IMR-90 (cell line): ENCODE results near the gene PSMG3. TPM values are rescaled to one million over a fixed set of nuclear protein-coding genes. Genes with fewer than 3 reads are reported as not detected.

Source experiments
- ATAC-seq: fragments of 200-7000 bp; cut with Tn5 transposase; 2 replicates; pipeline ENCODE4 v1.9.1; 2020; ENCODE audit warnings: low read depth, mild to moderate bottlenecking, moderate library complexity
- BruUV-seq: library from RNA; stranded (reverse); fragments of 400-500 nt; replicated peaks from 2 replicates; lab custom pipeline; 2021; lab: Mats Ljungman, UMichigan
- CTCF ChIA-PET: fragments of 300-600 bp; formaldehyde crosslinking; extraction: SDS; loops from one replicate; lab custom pipeline; 2021; ENCODE audit warnings: antibody characterized with exemption; lab: Yijun Ruan, JAX
- POLR2A ChIA-PET: fragments of 300-600 bp; sonication (Branson Sonifier 250); formaldehyde crosslinking; loops from one replicate; lab custom pipeline; 2022; ENCODE audit warnings: antibody characterized with exemption; ENCODE audit not compliant: unreplicated experiment; lab: Charles Lee
- DNase-seq: peaks from one replicate; pipeline ENCODE4 v3.0.0; 2013
- H2AFZ ChIP-seq: replicated peaks from 2 replicates; pipeline ENCODE3; 2013; ENCODE audit warnings: low read length, mild to moderate bottlenecking; ENCODE audit not compliant: poor library complexity
- H2AK5ac ChIP-seq: 2 replicates; pipeline ENCODE4 v1.6.1; 2013; ENCODE audit warnings: low read depth, low read length, inconsistent platforms
- H2AK9ac ChIP-seq: replicated peaks from 2 replicates; pipeline ENCODE3; 2013; ENCODE audit warnings: mild to moderate bottlenecking, low read depth, low read length, moderate library complexity; ENCODE audit not compliant: poor library complexity
- H2BK120ac ChIP-seq: 2 replicates; pipeline ENCODE4 v1.6.1; 2013; ENCODE audit warnings: low read depth, low read length, inconsistent platforms
- H2BK15ac ChIP-seq: 3 replicates; pipeline ENCODE4 v1.6.1; 2013; ENCODE audit warnings: low read depth, low read length, inconsistent platforms
- H2BK20ac ChIP-seq: 2 replicates; pipeline ENCODE4 v1.6.1; 2013; ENCODE audit warnings: low read depth, mild to moderate bottlenecking, inconsistent platforms, low read length, moderate library complexity
- H2BK5ac ChIP-seq: 2 replicates; pipeline ENCODE4 v1.6.1; 2013; ENCODE audit warnings: mild to moderate bottlenecking, low read depth, low read length, inconsistent platforms; ENCODE audit not compliant: poor library complexity, severe bottlenecking
- H3K14ac ChIP-seq: replicated peaks from 2 replicates; pipeline ENCODE4 v1.6.1; 2013; ENCODE audit warnings: low read depth, low read length, inconsistent platforms
- H3K18ac ChIP-seq: 2 replicates; pipeline ENCODE4 v1.6.1; 2013; ENCODE audit warnings: low read depth, low read length, control low read depth
- H3K23ac ChIP-seq: 2 replicates; pipeline ENCODE4 v1.6.1; 2013; ENCODE audit warnings: low read depth, low read length, inconsistent platforms
- H3K27ac ChIP-seq: 2 replicates; pipeline ENCODE4 v1.5.1; 2013; ENCODE audit warnings: mild to moderate bottlenecking, control low read depth, low read length; ENCODE audit not compliant: insufficient read depth
- H3K27me3 ChIP-seq: 2 replicates; pipeline ENCODE4 v1.6.1; 2013; ENCODE audit warnings: low read length; ENCODE audit not compliant: control insufficient read depth, insufficient read depth
- H3K36me3 ChIP-seq: 2 replicates; pipeline ENCODE4 v1.6.1; 2013; ENCODE audit warnings: low read length, mixed read lengths; ENCODE audit not compliant: control insufficient read depth, insufficient read depth
- H3K4ac ChIP-seq: 2 replicates; pipeline ENCODE4 v1.6.1; 2013; ENCODE audit warnings: low read depth, low read length, inconsistent platforms
- H3K4me1 ChIP-seq: 2 replicates; pipeline ENCODE4 v1.6.1; 2013; ENCODE audit warnings: low read length, mixed read lengths; ENCODE audit not compliant: control insufficient read depth, insufficient read depth
- H3K4me2 ChIP-seq: 2 replicates; pipeline ENCODE4 v1.6.1; 2013; ENCODE audit warnings: low read depth, mild to moderate bottlenecking, control low read depth, low read length, moderate library complexity
- H3K4me3 ChIP-seq: 2 replicates; pipeline ENCODE4 v1.5.1; 2013; ENCODE audit warnings: low read depth, mild to moderate bottlenecking, control low read depth, low read length, moderate library complexity; ENCODE audit not compliant: insufficient read depth
- H3K56ac ChIP-seq: 2 replicates; pipeline ENCODE4 v1.6.1; 2013; ENCODE audit warnings: low read length, inconsistent platforms; ENCODE audit not compliant: insufficient read depth; ENCODE audit errors: extremely low read depth
- H3K79me1 ChIP-seq, 2 experiments: 2 replicates each; pipeline ENCODE4 v1.6.1; 2013; ENCODE audit warnings: low read length in 2 of 2, inconsistent platforms in 1 of 2, low read depth in 1 of 2
- H3K9ac ChIP-seq: 2 replicates; pipeline ENCODE4 v1.6.1; 2013; ENCODE audit warnings: low read depth, low read length, control low read depth
- H3K9me1 ChIP-seq: 2 replicates; pipeline ENCODE4 v1.6.1; 2013; ENCODE audit warnings: low read length, inconsistent platforms; ENCODE audit not compliant: insufficient read depth
- H3K9me3 ChIP-seq: 2 replicates; pipeline ENCODE4 v1.6.1; 2013; ENCODE audit warnings: low read length; ENCODE audit not compliant: control insufficient read depth, insufficient read depth
- H4K20me1 ChIP-seq: 2 replicates; pipeline ENCODE4 v1.6.1; 2013; ENCODE audit warnings: low read length, inconsistent platforms; ENCODE audit not compliant: insufficient read depth
- H4K5ac ChIP-seq: 2 replicates; pipeline ENCODE4 v1.6.1; 2013; ENCODE audit warnings: mild to moderate bottlenecking, low read depth, low read length, control low read depth
- H4K8ac ChIP-seq, 2 experiments: 2 replicates each; pipeline ENCODE4 v1.6.1; 2013; ENCODE audit warnings: low read depth in 2 of 2, low read length in 2 of 2, control low read depth in 1 of 2, inconsistent platforms in 1 of 2
- H4K91ac ChIP-seq: 2 replicates; pipeline ENCODE4 v1.6.1; 2013; ENCODE audit warnings: low read depth, low read length, inconsistent platforms; ENCODE audit not compliant: insufficient read depth
- CHD1 ChIP-seq: IDR thresholded peaks from 2 replicates; pipeline ENCODE4 v1.6.1; 2012; ENCODE audit warnings: low read depth, low read length, improper control_type of control experiment
- FOS ChIP-seq: fragments of 150-350 bp; IDR thresholded peaks from 2 replicates; pipeline ENCODE4 v1.6.1; 2016; ENCODE audit warnings: low read depth, low read length
- MAFK ChIP-seq: IDR thresholded peaks from 2 replicates; pipeline ENCODE4 v1.6.1; 2012; ENCODE audit warnings: low read depth, low read length, improper control_type of control experiment
- RCOR1 ChIP-seq: IDR thresholded peaks from 2 replicates; pipeline ENCODE4 v1.6.1; 2012; ENCODE audit warnings: mild to moderate bottlenecking, low read length, improper control_type of control experiment; ENCODE audit not compliant: insufficient replicate concordance
- whole genome bisulfite sequencing, 2 experiments: methylation state at CpG; one replicate each; pipeline versions ENCODE4 v1.1.5 to v1.1.7; 2013; ENCODE audit warnings: missing lambda C conversion rate in 2 of 2; ENCODE audit not compliant: insufficient read length in 1 of 2; ENCODE audit errors: extremely low coverage in 2 of 2; 5-methylcytosine and 5-hydroxymethylcytosine counted together
- dilution Hi-C: fragments of 300-500 bp; cut with HindIII; formaldehyde crosslinking; loops from one replicate; pipeline ENCODE4 v1.14.3; 2018; ENCODE audit warnings: low sequenced_read_pairs; ENCODE audit not compliant: unreplicated experiment
- in situ Hi-C: fragments of 300-500 bp; cut with MboI; formaldehyde crosslinking; loops from 3 replicates; pipeline ENCODE4 v1.14.3; 2019; ENCODE audit warnings: low sequenced_read_pairs, inconsistent platforms, mixed read lengths
- intact Hi-C: fragments of 100-400 bp; cut with micrococcal nuclease; formaldehyde crosslinking; loops from 2 replicates; pipeline ENCODE4 v1.10.0; 2022
- polyA plus RNA-seq, 3 experiments: library from polyadenylated mRNA; depleted of rRNA; stranded (reverse); fragments of >200 nt; gene quantifications; 2 replicates each; pipeline ENCODE4 v1.2.3, GENCODE V29; 2012; ENCODE audit warnings: low replicate concordance in 1 of 3
- total RNA-seq: library from RNA; depleted of rRNA; stranded (reverse); fragments of >200 nt; gene quantifications from 2 replicates; pipeline ENCODE4 v1.2.3, GENCODE V29; 2012

Gene PSMG3
- total and polyA plus RNA-seq, 2 of the 4 experiments (the other 2 are of a cell fraction): 37.3 to 54.1 TPM

GRCh38 chr7:1536743-1537534 lies 32.9 kb downstream of the PSMG3 start (continued):
- TF ChIP-seq CHD1 (no peak; the same call in none of the 2 replicates), RCOR1 (no peak), FOS (peak; percentile 100)

- peak overlapping the region; percentile 83 for H3K18ac ChIP-seq
- peak overlapping the region; percentile 98 for H2BK5ac ChIP-seq
- no TSS peak for BruUV-seq
- no peak for ATAC-seq
- H2BK15ac ChIP-seq: peak overlapping the region; percentile 94; the same call in 2 of the 3 replicates
- peak overlapping the region; percentile 55 for H2BK20ac ChIP-seq
- TF ChIP-seq CHD1 (peak; percentile 74; the same call in 1 of the 2 replicates), MAFK (no peak)
- POLR2A ChIA-PET: no interaction called here
- peak overlapping the region; percentile 51 for H4K5ac ChIP-seq
- no peaks in the 10 kb centered on the region for H3K27me3 ChIP-seq
- intact Hi-C loops (loop anchor here (2.0 to 5.0 kb wide), 2 partner anchors 34 kb away; partner anchors contain the start of genes INTS1 and PSMG3), dilution Hi-C loops (no loop called here), in situ Hi-C loops (no loop called here)
- H2AK9ac ChIP-seq: peak overlapping the region; percentile 100
- peak overlapping the region; percentile 97 for H3K4ac ChIP-seq
- CTCF ChIA-PET: no interaction called here
- peaks cover 41% of the 10 kb centered on the region for H3K4me1 ChIP-seq
- DNase-seq: no peak
- peak overlapping the region; percentile 81 for H3K14ac ChIP-seq
- no peaks in the 10 kb centered on the region for H3K9me3 ChIP-seq
- H3K36me3 ChIP-seq: peaks cover 23% of the 10 kb centered on the region
- H3K27ac ChIP-seq: peak overlapping the region; percentile 81
- peak overlapping the region; percentile 92 for H2AK5ac ChIP-seq
- H3K9ac ChIP-seq: peak overlapping the region; percentile 45
- peaks cover 0 to 67% of the 10 kb centered on the region in 2 experiments; a peak in 3 of 4 replicates for H3K79me1 ChIP-seq
- H3K56ac ChIP-seq: peak overlapping the region; percentile 86
- H3K23ac ChIP-seq: peak overlapping the region; percentile 85
- H2BK120ac ChIP-seq: peak overlapping the region; percentile 94
- no peak overlapping the region for H3K4me3 ChIP-seq
- H3K4me2 ChIP-seq: peak overlapping the region; percentile 30
- peak overlapping the region; percentile 88 for H2AFZ ChIP-seq
- H4K91ac ChIP-seq: peak overlapping the region; percentile 95
- WGBS, 2 experiments: 83% methylated on average over 4 of the region's 7 CpGs; no CpG with 5 or more reads in 1 of the 2 experiments
- peaks cover 13% of the 10 kb centered on the region for H3K9me1 ChIP-seq
- H4K20me1 ChIP-seq: peaks cover 51% of the 10 kb centered on the region
- peak overlapping the region; percentile 78 to 83 for H4K8ac ChIP-seq
These were observed 33.4 kb downstream of the PSMG3 start for GRCh38 chr7:1536455-1536742.
